Astrocyte (in vitro differentiated cells and primary cell): ENCODE results near the gene FGD5.

Experiments
- EZH2 ChIP-seq: IDR thresholded peaks from 2 replicates; pipeline ENCODE4 v1.6.1; 2012; ENCODE audit warnings: mild to moderate bottlenecking, low read length, inconsistent platforms; ENCODE audit not compliant: insufficient read depth
- TF ChIP-seq, protein P1 (sequence below): IDR thresholded peaks from 2 replicates; pipeline ENCODE4 v1.5.1; 2011; ENCODE audit warnings: low read depth, mild to moderate bottlenecking, inconsistent platforms, low read length, moderate library complexity; ENCODE audit not compliant: insufficient read depth

DNA sequence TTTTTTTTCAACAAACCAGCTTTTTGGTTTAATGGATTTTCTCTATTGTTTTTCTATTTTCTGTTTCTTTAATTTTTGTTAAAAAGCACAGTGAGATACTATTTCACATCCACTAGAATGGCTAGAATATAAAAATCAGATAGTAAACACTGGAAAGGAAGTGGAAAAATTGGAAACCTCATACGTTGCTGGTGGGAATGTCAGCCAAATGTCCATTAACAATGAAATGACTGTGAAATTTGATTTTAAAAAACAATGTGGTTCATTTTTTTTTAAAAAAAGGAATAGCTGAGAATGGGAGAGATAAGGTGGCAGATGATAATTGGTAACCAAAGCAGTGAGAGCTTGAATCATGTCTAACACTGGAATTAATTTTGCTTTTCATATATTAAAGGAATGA is 148.5 kb downstream of the FGD5 start:
- TF ChIP-seq, protein P1, sequence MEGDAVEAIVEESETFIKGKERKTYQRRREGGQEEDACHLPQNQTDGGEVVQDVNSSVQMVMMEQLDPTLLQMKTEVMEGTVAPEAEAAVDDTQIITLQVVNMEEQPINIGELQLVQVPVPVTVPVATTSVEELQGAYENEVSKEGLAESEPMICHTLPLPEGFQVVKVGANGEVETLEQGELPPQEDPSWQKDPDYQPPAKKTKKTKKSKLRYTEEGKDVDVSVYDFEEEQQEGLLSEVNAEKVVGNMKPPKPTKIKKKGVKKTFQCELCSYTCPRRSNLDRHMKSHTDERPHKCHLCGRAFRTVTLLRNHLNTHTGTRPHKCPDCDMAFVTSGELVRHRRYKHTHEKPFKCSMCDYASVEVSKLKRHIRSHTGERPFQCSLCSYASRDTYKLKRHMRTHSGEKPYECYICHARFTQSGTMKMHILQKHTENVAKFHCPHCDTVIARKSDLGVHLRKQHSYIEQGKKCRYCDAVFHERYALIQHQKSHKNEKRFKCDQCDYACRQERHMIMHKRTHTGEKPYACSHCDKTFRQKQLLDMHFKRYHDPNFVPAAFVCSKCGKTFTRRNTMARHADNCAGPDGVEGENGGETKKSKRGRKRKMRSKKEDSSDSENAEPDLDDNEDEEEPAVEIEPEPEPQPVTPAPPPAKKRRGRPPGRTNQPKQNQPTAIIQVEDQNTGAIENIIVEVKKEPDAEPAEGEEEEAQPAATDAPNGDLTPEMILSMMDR: no peak
- TF ChIP-seq EZH2: no peak
